Sigmoid colon (tissue), 4 donors: ENCODE data around the gene AP1S2.

Source experiments
- EP300 ChIP-seq, 4 donors: sonication (generic); formaldehyde crosslinking; IDR thresholded peaks; one replicate each; pipeline ENCODE4 v1.6.1; 2017; ENCODE audit warnings: antibody characterized with exemption in 4 of 4
- POLR2A ChIP-seq, 2 donors: fragments of 450-650 bp; IDR thresholded peaks; one replicate each; pipeline ENCODE4 v1.6.1; 2016; ENCODE audit warnings: antibody characterized with exemption in 2 of 2, mild to moderate bottlenecking in 2 of 2, moderate library complexity in 2 of 2
- POLR2AphosphoS5 ChIP-seq, 4 donors: sonication (generic); formaldehyde crosslinking; IDR thresholded peaks; one replicate each; pipeline ENCODE4 v1.6.1; 2017; ENCODE audit warnings: antibody characterized with exemption in 4 of 4
- TF ChIP-seq, protein P1 (sequence below), 4 experiments: fragments of 450-650 bp in 3 of 4; fragments of 200-600 bp in 1 of 4; IDR thresholded peaks; one replicate each; pipeline ENCODE4 v1.5.1; 2016 to 2019; ENCODE audit warnings: antibody characterized with exemption in 4 of 4, mild to moderate bottlenecking in 3 of 4, moderate library complexity in 2 of 4

DNA sequence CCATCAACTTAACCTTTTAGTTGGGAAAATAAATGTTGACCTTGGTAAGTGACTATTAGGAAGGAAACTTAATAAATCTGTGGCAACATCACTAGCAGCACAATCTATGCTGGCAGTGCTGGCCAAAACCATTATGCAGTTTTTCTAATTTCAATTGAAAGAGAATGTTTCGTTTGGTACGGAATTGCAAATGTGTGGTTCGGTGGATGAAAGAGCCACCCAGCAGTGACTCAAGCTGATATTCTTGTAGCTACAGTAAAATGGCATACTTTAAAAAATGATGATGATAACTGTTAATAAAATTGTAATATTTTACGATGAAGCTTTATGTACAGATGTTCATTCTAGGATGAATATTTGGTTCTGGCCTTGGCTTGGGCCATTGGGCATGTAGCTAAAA lies 40.7 kb upstream of the AP1S2 start:
- TF ChIP-seq POLR2A (IDR thresholded peaks at IDR 0.05) (no peak), POLR2AphosphoS5 (IDR thresholded peaks at IDR 0.05) (no peak), EP300 (IDR thresholded peaks at IDR 0.05) (no peak)
- TF ChIP-seq, protein P1, sequence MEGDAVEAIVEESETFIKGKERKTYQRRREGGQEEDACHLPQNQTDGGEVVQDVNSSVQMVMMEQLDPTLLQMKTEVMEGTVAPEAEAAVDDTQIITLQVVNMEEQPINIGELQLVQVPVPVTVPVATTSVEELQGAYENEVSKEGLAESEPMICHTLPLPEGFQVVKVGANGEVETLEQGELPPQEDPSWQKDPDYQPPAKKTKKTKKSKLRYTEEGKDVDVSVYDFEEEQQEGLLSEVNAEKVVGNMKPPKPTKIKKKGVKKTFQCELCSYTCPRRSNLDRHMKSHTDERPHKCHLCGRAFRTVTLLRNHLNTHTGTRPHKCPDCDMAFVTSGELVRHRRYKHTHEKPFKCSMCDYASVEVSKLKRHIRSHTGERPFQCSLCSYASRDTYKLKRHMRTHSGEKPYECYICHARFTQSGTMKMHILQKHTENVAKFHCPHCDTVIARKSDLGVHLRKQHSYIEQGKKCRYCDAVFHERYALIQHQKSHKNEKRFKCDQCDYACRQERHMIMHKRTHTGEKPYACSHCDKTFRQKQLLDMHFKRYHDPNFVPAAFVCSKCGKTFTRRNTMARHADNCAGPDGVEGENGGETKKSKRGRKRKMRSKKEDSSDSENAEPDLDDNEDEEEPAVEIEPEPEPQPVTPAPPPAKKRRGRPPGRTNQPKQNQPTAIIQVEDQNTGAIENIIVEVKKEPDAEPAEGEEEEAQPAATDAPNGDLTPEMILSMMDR (IDR thresholded peaks at IDR 0.05) = no peak
